Endothelial cell of umbilical vein (primary cell): ENCODE measurements around the gene MYO7B.

Experiments
- EZH2 ChIP-seq: IDR thresholded peaks from 2 replicates; pipeline ENCODE4 v1.6.1; 2012; ENCODE audit warnings: borderline replicate concordance, low read depth, mild to moderate bottlenecking, moderate library complexity, low read length, inconsistent platforms; ENCODE audit not compliant: severe bottlenecking
- GATA2 ChIP-seq: IDR thresholded peaks from 2 replicates; pipeline ENCODE4 v1.7.0; 2011; ENCODE audit warnings: low read depth, mild to moderate bottlenecking, moderate library complexity, mixed read lengths, low read length; ENCODE audit not compliant: insufficient read length, insufficient read depth
- MYC ChIP-seq: IDR thresholded peaks from one replicate; pipeline ENCODE4 v1.6.1; 2011; ENCODE audit warnings: mild to moderate bottlenecking, low read depth, low read length
- POLR2A ChIP-seq: IDR thresholded peaks from 2 replicates; pipeline ENCODE4 v1.6.1; 2012; ENCODE audit warnings: low read depth, mild to moderate bottlenecking, control low read depth, low read length
- POLR2AphosphoS5 ChIP-seq: IDR thresholded peaks from 2 replicates; pipeline ENCODE4 v1.6.1; 2012; ENCODE audit warnings: low read depth, mild to moderate bottlenecking, control low read depth, low read length, moderate library complexity; ENCODE audit not compliant: insufficient read depth
- TF ChIP-seq, protein P1 (sequence below), 2 donors: IDR thresholded peaks; 1 replicate in 1 of 2; 2 replicates in 1 of 2; pipeline ENCODE4 v1.5.1; 2011; ENCODE audit warnings: low read length in 2 of 2, mild to moderate bottlenecking in 2 of 2, moderate library complexity in 2 of 2, control low read depth in 1 of 2, inconsistent platforms in 1 of 2, low read depth in 1 of 2; ENCODE audit not compliant: insufficient read depth in 1 of 2; ENCODE audit errors: extremely low read depth in 1 of 2
- TF ChIP-seq, protein P2 (sequence below): IDR thresholded peaks from 2 replicates; pipeline ENCODE4 v1.6.1; 2011; ENCODE audit not compliant: insufficient read depth, insufficient read length

DNA sequence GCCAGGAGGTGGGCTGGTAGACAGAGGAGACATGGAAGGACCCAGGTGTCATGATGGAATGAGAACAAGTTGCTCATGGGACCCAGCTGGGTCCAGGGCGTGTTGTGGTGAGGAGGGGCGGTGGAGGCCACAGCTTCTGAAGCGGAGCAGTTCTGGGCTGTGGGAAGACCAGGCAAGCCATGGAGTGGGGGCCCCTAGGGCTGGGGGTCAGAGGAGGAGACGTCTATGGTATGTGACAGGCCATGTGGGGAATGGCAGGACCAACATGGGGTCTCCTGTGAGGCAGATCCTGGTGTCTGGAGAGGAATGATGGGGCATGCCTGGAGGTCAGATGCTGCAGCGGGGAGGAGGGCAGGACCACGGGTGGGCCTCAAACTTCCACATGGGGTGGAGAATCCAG is 16.9 kb downstream of the MYO7B start:
- TF ChIP-seq EZH2 (no peak), GATA2 (no peak), POLR2AphosphoS5 (no peak), POLR2A (no peak), MYC (no peak)
- TF ChIP-seq, protein P1, sequence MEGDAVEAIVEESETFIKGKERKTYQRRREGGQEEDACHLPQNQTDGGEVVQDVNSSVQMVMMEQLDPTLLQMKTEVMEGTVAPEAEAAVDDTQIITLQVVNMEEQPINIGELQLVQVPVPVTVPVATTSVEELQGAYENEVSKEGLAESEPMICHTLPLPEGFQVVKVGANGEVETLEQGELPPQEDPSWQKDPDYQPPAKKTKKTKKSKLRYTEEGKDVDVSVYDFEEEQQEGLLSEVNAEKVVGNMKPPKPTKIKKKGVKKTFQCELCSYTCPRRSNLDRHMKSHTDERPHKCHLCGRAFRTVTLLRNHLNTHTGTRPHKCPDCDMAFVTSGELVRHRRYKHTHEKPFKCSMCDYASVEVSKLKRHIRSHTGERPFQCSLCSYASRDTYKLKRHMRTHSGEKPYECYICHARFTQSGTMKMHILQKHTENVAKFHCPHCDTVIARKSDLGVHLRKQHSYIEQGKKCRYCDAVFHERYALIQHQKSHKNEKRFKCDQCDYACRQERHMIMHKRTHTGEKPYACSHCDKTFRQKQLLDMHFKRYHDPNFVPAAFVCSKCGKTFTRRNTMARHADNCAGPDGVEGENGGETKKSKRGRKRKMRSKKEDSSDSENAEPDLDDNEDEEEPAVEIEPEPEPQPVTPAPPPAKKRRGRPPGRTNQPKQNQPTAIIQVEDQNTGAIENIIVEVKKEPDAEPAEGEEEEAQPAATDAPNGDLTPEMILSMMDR (IDR thresholded peaks at IDR 0.05; ENCODE audit: extremely low read depth in 1 of 2, insufficient read depth in 1 of 2, low read depth in 1 of 2, low read length in 2 of 2) = no peak
- TF ChIP-seq, protein P2, sequence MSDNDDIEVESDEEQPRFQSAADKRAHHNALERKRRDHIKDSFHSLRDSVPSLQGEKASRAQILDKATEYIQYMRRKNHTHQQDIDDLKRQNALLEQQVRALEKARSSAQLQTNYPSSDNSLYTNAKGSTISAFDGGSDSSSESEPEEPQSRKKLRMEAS = no peak
